ENCODE measurements around the gene UBXN7. TPM values are rescaled to one million over a fixed set of nuclear protein-coding genes. Genes with fewer than 3 reads are reported as not detected.

The UBXN7 gene
- polyA plus RNA-seq, 1 of the 3 experiments (the other 2 are of a cell fraction): 6.4 TPM

DNA sequence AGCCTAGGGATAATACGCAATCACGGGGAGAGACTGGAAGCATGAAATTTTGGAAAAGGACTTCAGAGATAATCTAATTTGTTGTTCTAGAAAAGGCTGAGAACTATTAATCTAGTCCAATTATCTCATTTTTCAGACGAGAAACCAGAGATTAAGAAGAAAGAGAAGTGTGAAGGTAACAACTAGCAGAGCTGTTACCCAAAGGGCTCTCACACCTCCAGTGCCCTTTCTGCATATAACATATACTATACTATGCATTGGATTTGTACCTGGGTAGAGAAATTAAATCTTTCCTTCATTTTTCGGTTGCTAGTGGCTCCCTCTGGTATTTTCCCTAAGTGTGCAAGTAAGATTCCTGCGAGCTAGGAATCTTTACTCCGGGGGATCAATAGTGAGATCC is 80.7 kb downstream of the UBXN7 start:
- Histone ChIP-seq H3K4me2 (no peak overlapping the region), H2AFZ (ENCODE audit: low read depth) (no peak overlapping the region), H3K36me3 (replicated peaks in 1 of 2; ENCODE audit: control insufficient read depth in 1 of 2, insufficient read depth in 2 of 2, low read length in 1 of 2) (peaks cover 40 to 48% of the 10 kb centered on the region in 2 experiments), H3F3A (replicated peaks; ENCODE audit: insufficient read depth) (no peaks in the 10 kb centered on the region), H3K27me3 (ENCODE audit: insufficient read depth) (no peaks in the 10 kb centered on the region), H3K4me3 (ENCODE audit: low read depth in 2 of 2, low read length in 1 of 2) (no peak overlapping the region), H3K9me3 (no peaks in the 10 kb centered on the region), H3K27ac (ENCODE audit: low read depth in 2 of 2, low read length in 1 of 2) (no peak overlapping the region; a peak in 1 of 4 replicates), H3K4me1 (ENCODE audit: control insufficient read depth in 1 of 2, insufficient read depth in 2 of 2, low read depth in 1 of 2, low read length in 1 of 2) (peaks cover 0 to 6% of the 10 kb centered on the region in 2 experiments; a peak in 1 of 4 replicates), H4K20me1 (ENCODE audit: insufficient read depth) (no peaks in the 10 kb centered on the region), H3K79me2 (ENCODE audit: insufficient read depth) (no peaks in the 10 kb centered on the region), H3K9me2 (no peaks in the 10 kb centered on the region), H3K9ac (no peak overlapping the region)
- CTCF ChIA-PET: interaction anchor here (0.9 to 1.0 kb wide), 2 partner anchors 10 to 152 kb away, joined by 3 read pairs; partner anchors contain the start of gene RNF168
- TF ChIP-seq TAF1 (IDR thresholded peaks at IDR 0.05; ENCODE audit: borderline replicate concordance, low read depth, low read length): no peak
- TF ChIP-seq REST (IDR thresholded peaks at IDR 0.05; ENCODE audit: low read depth, low read length): no peak
- DNase-seq: no peak
- POLR2A ChIA-PET: no interaction called here
- 82% methylated on average over 6 of the region's 6 CpGs for WGBS (ENCODE audit: low lambda C conversion rate)

GRCh38 chr3:196350067-196350466 is 82.2 kb downstream of the UBXN7 start:
- H3K9me3 ChIP-seq: no peaks in the 10 kb centered on the region
- no peak overlapping the region for H3K4me3 ChIP-seq (ENCODE audit: low read depth in 2 of 2, low read length in 1 of 2)
- no peaks in the 10 kb centered on the region for H3K27me3 ChIP-seq (ENCODE audit: insufficient read depth)
- no peaks in the 10 kb centered on the region for H3F3A ChIP-seq (replicated peaks; ENCODE audit: insufficient read depth)
- no peaks in the 10 kb centered on the region for H3K9me2 ChIP-seq
- peaks cover 0 to 6% of the 10 kb centered on the region in 2 experiments; a peak in 1 of 4 replicates for H3K4me1 ChIP-seq (ENCODE audit: control insufficient read depth in 1 of 2, insufficient read depth in 2 of 2, low read depth in 1 of 2, low read length in 1 of 2)
- H3K79me2 ChIP-seq (ENCODE audit: insufficient read depth): no peaks in the 10 kb centered on the region
- H3K36me3 ChIP-seq (replicated peaks in 1 of 2; ENCODE audit: control insufficient read depth in 1 of 2, insufficient read depth in 2 of 2, low read length in 1 of 2): peaks cover 33% of the 10 kb centered on the region in 2 experiments
- no peak overlapping the region for H3K27ac ChIP-seq (ENCODE audit: low read depth in 2 of 2, low read length in 1 of 2)
- CTCF ChIA-PET: no interaction called here
- TF ChIP-seq TCF12 (IDR thresholded peaks at IDR 0.05) (no peak), EZH2phosphoT487 (IDR thresholded peaks at IDR 0.05; ENCODE audit: borderline replicate concordance, low read depth) (no peak), RXRA (IDR thresholded peaks at IDR 0.05; ENCODE audit: borderline replicate concordance, low read depth) (no peak), EP300 (IDR thresholded peaks at IDR 0.05; ENCODE audit: borderline replicate concordance in 1 of 2, low read depth in 1 of 2, low read length in 1 of 2) (no peak), TEAD4 (IDR thresholded peaks at IDR 0.05; ENCODE audit: borderline replicate concordance, insufficient read depth) (no peak), FOXM1 (IDR thresholded peaks at IDR 0.05; ENCODE audit: low read depth) (no peak), CHD2 (IDR thresholded peaks at IDR 0.05; ENCODE audit: low read length, partially characterized antibody) (no peak), FOSL2 (IDR thresholded peaks at IDR 0.05; ENCODE audit: borderline replicate concordance, low read depth) (no peak), GATA2 (CRISPR knock-in tag; IDR thresholded peaks at IDR 0.05) (no peak), GABPA (IDR thresholded peaks at IDR 0.05; ENCODE audit: low read depth) (no peak), JUND (IDR thresholded peaks at IDR 0.05) (no peak), MXI1 (IDR thresholded peaks at IDR 0.05; ENCODE audit: low read depth, low read length) (no peak)
- TF ChIP-seq, protein P1, sequence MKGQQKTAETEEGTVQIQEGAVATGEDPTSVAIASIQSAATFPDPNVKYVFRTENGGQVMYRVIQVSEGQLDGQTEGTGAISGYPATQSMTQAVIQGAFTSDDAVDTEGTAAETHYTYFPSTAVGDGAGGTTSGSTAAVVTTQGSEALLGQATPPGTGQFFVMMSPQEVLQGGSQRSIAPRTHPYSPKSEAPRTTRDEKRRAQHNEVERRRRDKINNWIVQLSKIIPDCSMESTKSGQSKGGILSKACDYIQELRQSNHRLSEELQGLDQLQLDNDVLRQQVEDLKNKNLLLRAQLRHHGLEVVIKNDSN (IDR thresholded peaks at IDR 0.05; ENCODE audit: borderline replicate concordance, low read depth): no peak
- TF ChIP-seq, protein P2, sequence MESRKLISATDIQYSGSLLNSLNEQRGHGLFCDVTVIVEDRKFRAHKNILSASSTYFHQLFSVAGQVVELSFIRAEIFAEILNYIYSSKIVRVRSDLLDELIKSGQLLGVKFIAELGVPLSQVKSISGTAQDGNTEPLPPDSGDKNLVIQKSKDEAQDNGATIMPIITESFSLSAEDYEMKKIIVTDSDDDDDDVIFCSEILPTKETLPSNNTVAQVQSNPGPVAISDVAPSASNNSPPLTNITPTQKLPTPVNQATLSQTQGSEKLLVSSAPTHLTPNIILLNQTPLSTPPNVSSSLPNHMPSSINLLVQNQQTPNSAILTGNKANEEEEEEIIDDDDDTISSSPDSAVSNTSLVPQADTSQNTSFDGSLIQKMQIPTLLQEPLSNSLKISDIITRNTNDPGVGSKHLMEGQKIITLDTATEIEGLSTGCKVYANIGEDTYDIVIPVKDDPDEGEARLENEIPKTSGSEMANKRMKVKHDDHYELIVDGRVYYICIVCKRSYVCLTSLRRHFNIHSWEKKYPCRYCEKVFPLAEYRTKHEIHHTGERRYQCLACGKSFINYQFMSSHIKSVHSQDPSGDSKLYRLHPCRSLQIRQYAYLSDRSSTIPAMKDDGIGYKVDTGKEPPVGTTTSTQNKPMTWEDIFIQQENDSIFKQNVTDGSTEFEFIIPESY (IDR thresholded peaks at IDR 0.05; ENCODE audit: borderline replicate concordance, low read depth): no peak
- no peaks in the 10 kb centered on the region for H4K20me1 ChIP-seq (ENCODE audit: insufficient read depth)
- POLR2A ChIA-PET: interaction anchor here (0.5 to 0.6 kb wide), 2 partner anchors 30 to 191 kb away, joined by 3 read pairs; no protein-coding TSS in a partner anchor
- no peak overlapping the region for H2AFZ ChIP-seq (ENCODE audit: low read depth)
- no peak overlapping the region for H3K4me2 ChIP-seq
- no peak overlapping the region for H3K9ac ChIP-seq
- DNase-seq: no peak

Data from SK-N-SH (cell line).